NCI-H187 treated with DMSO at 0.1 percent for 48 hours (cell line): ENCODE results near the gene ZNF235.
"Not testable (repeated sequence)": the region's sequence is repeated elsewhere in the genome, so short reads cannot be mapped to it uniquely, and the experiment has no call there.

Experiments
- DNase-seq: peaks from one replicate; lab custom pipeline; 2025; lab: John Stamatoyannopoulos, UW

ZNF235 gene

DNA sequence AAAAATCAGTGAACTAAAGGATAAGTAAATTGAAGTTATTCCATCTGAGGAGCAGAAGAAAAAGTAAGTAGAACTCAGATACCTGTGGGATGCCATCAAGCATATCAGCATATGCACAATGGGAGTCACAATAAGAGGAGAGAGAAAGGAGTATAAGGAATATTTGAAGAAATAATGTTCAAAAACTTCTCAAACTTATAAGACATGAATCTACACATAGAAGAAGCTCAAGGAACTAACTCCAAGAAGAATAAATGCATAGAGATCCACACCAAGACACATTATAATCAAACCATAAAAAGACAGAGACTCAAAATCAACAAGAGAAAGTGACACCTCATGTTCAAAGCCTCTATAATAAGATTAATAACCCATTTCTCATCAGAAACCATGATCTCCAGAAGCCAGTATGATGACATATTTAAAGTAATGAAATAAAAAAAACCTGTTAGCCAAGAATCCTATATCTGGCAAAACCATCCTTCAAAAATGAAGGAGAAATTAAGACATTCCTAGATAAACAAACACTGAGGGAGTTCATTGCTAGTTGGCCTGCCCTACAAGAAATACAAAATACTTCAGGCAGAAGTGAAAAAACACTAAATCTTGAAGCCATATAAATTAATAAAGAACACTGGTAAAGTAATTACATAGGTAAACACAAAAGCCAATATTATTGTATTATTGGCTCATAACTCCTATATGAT lies 49.0 kb downstream of the ZNF235 start:
- DNase-seq, result no peak

DNA sequence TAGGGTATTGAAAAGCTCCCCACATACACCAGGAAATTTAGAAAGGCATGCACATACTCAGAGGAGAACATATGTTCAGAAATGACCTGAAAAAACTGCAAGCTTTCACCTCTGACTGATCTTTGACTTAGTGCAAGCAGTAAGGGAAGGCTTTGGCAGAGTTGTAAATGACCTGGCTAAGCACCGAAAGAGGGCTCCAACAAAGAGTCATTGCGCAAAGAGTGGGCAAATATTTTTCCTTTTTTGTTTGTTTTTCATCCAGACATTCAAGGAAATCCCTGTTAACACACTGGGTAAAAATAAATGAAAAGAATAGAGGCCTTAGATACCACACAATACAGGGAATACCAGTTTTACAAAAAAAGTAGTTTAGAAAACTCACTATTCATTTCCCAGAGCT lies 50.3 kb downstream of the ZNF235 start:
- no peak for DNase-seq

DNA sequence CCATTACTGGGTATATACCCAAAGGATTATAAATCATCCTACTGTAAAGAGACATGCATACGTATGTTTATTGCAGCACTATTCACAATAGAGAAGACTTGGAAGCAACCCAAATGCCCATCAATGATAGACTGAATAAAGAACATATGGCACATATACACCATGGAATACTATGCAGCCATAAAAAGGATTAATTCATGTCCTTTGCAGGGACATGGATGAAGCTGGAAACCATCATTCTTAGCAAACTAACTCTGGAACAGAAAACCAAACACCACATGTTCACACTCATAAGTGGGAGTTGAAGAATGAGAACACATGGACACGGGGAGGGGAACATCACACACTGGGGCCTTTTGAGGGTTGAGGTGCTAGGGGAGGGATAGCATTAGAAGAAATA lies 51.4 kb downstream of the ZNF235 start:
- not testable (repeated sequence) for DNase-seq

DNA sequence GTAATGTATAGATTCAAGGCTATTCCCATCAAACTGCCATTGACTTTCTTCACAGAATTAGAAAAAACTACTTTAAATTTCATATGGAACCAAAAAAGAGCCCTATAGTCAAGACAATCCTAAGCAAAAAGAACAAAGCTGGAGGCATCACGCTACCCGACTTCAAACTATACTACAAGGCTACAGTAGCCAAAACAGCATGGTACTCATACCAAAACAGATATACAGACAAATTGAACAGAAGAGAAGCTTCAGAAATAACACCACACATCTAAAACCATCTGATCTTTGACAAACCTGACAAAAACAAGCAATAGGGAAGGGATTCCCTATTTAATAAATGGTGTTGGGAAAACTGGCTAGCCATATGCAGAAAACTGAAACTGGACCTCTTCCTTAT lies 52.5 kb downstream of the ZNF235 start:
- not testable (repeated sequence) for DNase-seq

DNA sequence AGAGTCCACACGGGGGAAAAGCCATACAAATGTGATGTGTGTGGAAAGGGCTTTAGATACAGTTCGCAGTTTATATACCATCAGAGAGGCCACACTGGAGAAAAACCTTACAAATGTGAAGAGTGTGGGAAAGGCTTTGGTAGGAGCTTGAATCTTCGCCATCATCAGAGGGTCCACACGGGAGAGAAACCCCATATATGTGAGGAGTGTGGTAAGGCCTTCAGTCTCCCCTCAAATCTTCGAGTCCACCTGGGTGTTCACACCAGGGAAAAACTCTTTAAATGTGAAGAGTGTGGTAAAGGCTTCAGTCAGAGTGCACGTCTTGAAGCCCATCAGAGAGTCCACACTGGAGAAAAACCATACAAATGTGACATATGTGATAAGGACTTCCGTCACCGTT lies 68.4 kb downstream of the ZNF235 start:
- no peak for DNase-seq
